SW480 (cell line): ENCODE measurements around the gene UBA3.

Experiments
- DNase-seq: peaks from one replicate; pipeline ENCODE4 v3.0.0-alpha.2; 2016; ENCODE audit warnings: low spot score

The UBA3 gene

GRCh38 chr3:69080233-69080920, at the start of gene UBA3:
Gene UBA3, minus strand, starts transcription at chr3:69080365. Its CDS starts 12 bp downstream, at chr3:69080353.
- DNase-seq: peak; percentile 89

GRCh38 chr3:69129531-69129930, 49.4 kb upstream of the UBA3 start:
- DNase-seq: no peak

GRCh38 chr3:69128509-69128908, 48.3 kb upstream of the UBA3 start:
- no peak for DNase-seq

GRCh38 chr3:69126999-69127398, 46.8 kb upstream of the UBA3 start:
- no peak for DNase-seq

GRCh38 chr3:69126216-69126615, 46.1 kb upstream of the UBA3 start:
- no peak for DNase-seq

- no peak for DNase-seq
Observed at GRCh38 chr3:69122403-69122802, 42.2 kb upstream of the UBA3 start, which contains the start of gene LMOD3. Gene LMOD3, minus strand, starts transcription at chr3:69122595. Its CDS starts 209 bp downstream, at chr3:69122386.

GRCh38 chr3:69121950-69122349, 41.8 kb upstream of the UBA3 start:
- no peak for DNase-seq

- DNase-seq: no peak
Observed at GRCh38 chr3:69121513-69121912, 41.3 kb upstream of the UBA3 start.

GRCh38 chr3:69120879-69121464, 40.8 kb upstream of the UBA3 start:
- DNase-seq: peak; percentile 73

GRCh38 chr3:69119681-69120080, 39.5 kb upstream of the UBA3 start:
- no peak for DNase-seq

GRCh38 chr3:69119138-69119537, 39.0 kb upstream of the UBA3 start:
- DNase-seq: no peak

GRCh38 chr3:69118555-69118954, 38.4 kb upstream of the UBA3 start:
- DNase-seq: no peak

GRCh38 chr3:69116897-69117296, 36.7 kb upstream of the UBA3 start:
- DNase-seq: no peak

- DNase-seq: no peak
Observed at GRCh38 chr3:69116162-69116561, 36.0 kb upstream of the UBA3 start.

- DNase-seq: no peak
Observed at GRCh38 chr3:69115731-69116130, 35.6 kb upstream of the UBA3 start.

- no peak for DNase-seq
Observed at GRCh38 chr3:69113536-69113935, 33.4 kb upstream of the UBA3 start.

- DNase-seq: no peak
Observed at GRCh38 chr3:69110941-69111546, 30.9 kb upstream of the UBA3 start.

- DNase-seq: no peak
Observed at GRCh38 chr3:69108811-69109210, 28.6 kb upstream of the UBA3 start.

- no peak for DNase-seq
Observed at GRCh38 chr3:69107841-69108240, 27.7 kb upstream of the UBA3 start.

- DNase-seq: no peak
Observed at GRCh38 chr3:69105320-69105719, 25.2 kb upstream of the UBA3 start.

- no peak for DNase-seq
Observed at GRCh38 chr3:69104586-69104985, 24.4 kb upstream of the UBA3 start.

- DNase-seq: no peak
Observed at GRCh38 chr3:69103123-69103522, 23.0 kb upstream of the UBA3 start.

GRCh38 chr3:69102384-69102783, 22.2 kb upstream of the UBA3 start:
- DNase-seq: no peak

GRCh38 chr3:69099576-69099975, 19.4 kb upstream of the UBA3 start:
- no peak for DNase-seq
